K562 (cell line): ENCODE results near the gene ANO2. TPM values are rescaled to one million over a fixed set of nuclear protein-coding genes. Genes with fewer than 3 reads are reported as not detected.

Source experiments
- ATAC-seq: fragments of 200-7000 bp; cut with Tn5 transposase; 3 replicates; pipeline ENCODE4 v1.9.1; 2020; ENCODE audit warnings: moderate library complexity
- BruUV-seq: library from RNA; stranded (reverse); fragments of 400-500 nt; replicated peaks from 2 replicates; lab custom pipeline; 2021; lab: Mats Ljungman, UMichigan
- CTCF ChIA-PET: fragments of 300-600 bp; formaldehyde crosslinking; extraction: SDS; loops from one replicate; lab custom pipeline; 2021; ENCODE audit warnings: low intra/inter-chr PET ratio; lab: Yijun Ruan, JAX
- POLR2A ChIA-PET: fragments of 300-600, 350-650 bp; sonication (Branson Sonifier 250); formaldehyde crosslinking; extraction: SDS; loops from one replicate; lab custom pipeline; 2021; ENCODE audit warnings: antibody characterized with exemption, inconsistent platforms; lab: Yijun Ruan, JAX
- DNase-seq, 4 experiments: peaks; one replicate each; pipeline versions ENCODE4 v3.0.0 to v3.0.0-alpha.2; 2011 to 2018; ENCODE audit warnings: low spot score in 3 of 4, mixed read lengths in 3 of 4; ENCODE audit errors: extremely low read depth in 1 of 4
- FAIRE-seq: peaks from 2 replicates; lab custom pipeline; 2011; peaks lifted over from hg19 to GRCh38; lab: Jason Lieb, UNC
- H2AFZ ChIP-seq: 2 replicates; pipeline ENCODE4 v1.6.0; 2011; ENCODE audit warnings: low read depth, low read length, control low read depth, inconsistent platforms
- H3K27ac ChIP-seq: fragments of 200-600 bp; 3 replicates; pipeline ENCODE4 v1.8.0; 2011; ENCODE audit warnings: low read depth, mild to moderate bottlenecking, control low read depth, inconsistent platforms, low read length, moderate library complexity, mixed read lengths; ENCODE audit errors: extremely low read depth
- H3K27me3 ChIP-seq, 2 experiments: fragments of 300-600 bp in 1 of 2; 2 replicates in 1 of 2; 3 replicates in 1 of 2; pipeline versions ENCODE4 v1.6.0 to v1.8.0; 2011; ENCODE audit warnings: inconsistent platforms in 2 of 2, low read length in 2 of 2, mild to moderate bottlenecking in 1 of 2, mixed read lengths in 1 of 2, moderate library complexity in 1 of 2; ENCODE audit not compliant: control insufficient read depth in 2 of 2, insufficient read depth in 2 of 2
- H3K36me3 ChIP-seq: fragments of 300-600 bp; 3 replicates; pipeline ENCODE4 v1.8.0; 2011; ENCODE audit warnings: mild to moderate bottlenecking, low read length, inconsistent platforms; ENCODE audit not compliant: control insufficient read depth, insufficient read depth
- H3K4me1 ChIP-seq, 2 experiments: fragments of 200-600 bp in 1 of 2; replicated peaks in 1 of 2; 2 replicates in 1 of 2; 3 replicates in 1 of 2; pipeline versions ENCODE4 v1.5.1 to v1.8.0; 2011; ENCODE audit warnings: inconsistent platforms in 2 of 2, low read length in 2 of 2, mild to moderate bottlenecking in 1 of 2, mixed read lengths in 1 of 2, moderate library complexity in 1 of 2; ENCODE audit not compliant: control insufficient read depth in 2 of 2, insufficient read depth in 2 of 2
- H3K4me2 ChIP-seq: 2 replicates; pipeline ENCODE4 v1.6.1; 2011; ENCODE audit warnings: low read length, control low read depth, inconsistent platforms, mixed read lengths; ENCODE audit not compliant: insufficient read depth
- H3K4me3 ChIP-seq: fragments of 200-600 bp; sonication (generic), shearing (Covaris generic); 2 replicates; pipeline ENCODE4 v1.5.1; 2016; ENCODE audit warnings: control low read depth, inconsistent platforms
- H3K79me2 ChIP-seq: fragments of 200-600 bp; 3 replicates; pipeline ENCODE4 v1.8.0; 2011; ENCODE audit warnings: low read length, inconsistent platforms; ENCODE audit not compliant: control insufficient read depth, insufficient read depth
- H3K9ac ChIP-seq, 2 experiments: 2 replicates each; pipeline versions ENCODE4 v1.6.0 to v1.6.1; 2011; ENCODE audit warnings: low read depth in 2 of 2, low read length in 2 of 2, control low read depth in 1 of 2, inconsistent platforms in 1 of 2, mild to moderate bottlenecking in 1 of 2, mixed read lengths in 1 of 2; ENCODE audit not compliant: insufficient read depth in 1 of 2
- H3K9me1 ChIP-seq: one replicate; pipeline ENCODE4 v1.6.0; 2011; ENCODE audit warnings: inconsistent platforms, mild to moderate bottlenecking, low read length, moderate library complexity; ENCODE audit not compliant: control insufficient read depth, insufficient read depth
- H3K9me3 ChIP-seq: replicated peaks from 2 replicates; pipeline ENCODE4 v1.5.1; 2011; ENCODE audit warnings: low read depth, low read length, inconsistent platforms; ENCODE audit not compliant: control insufficient read depth, insufficient read depth
- H4K20me1 ChIP-seq: replicated peaks from 2 replicates; pipeline ENCODE4 v1.6.1; 2011; ENCODE audit warnings: low read length, inconsistent platforms, mixed read lengths; ENCODE audit not compliant: control insufficient read depth, insufficient read depth
- FUS ChIP-seq: fragments of 200-400 bp; formaldehyde crosslinking; optimal IDR thresholded peaks from 2 replicates; pipeline ENCODE3; 2017; ENCODE audit warnings: low read depth, low read length
- HDAC6 ChIP-seq: IDR thresholded peaks from 2 replicates; pipeline ENCODE4 v1.6.1; 2012; ENCODE audit warnings: low read depth, mild to moderate bottlenecking, control low read depth, inconsistent platforms, low read length, moderate library complexity
- MEF2A ChIP-seq: IDR thresholded peaks from 2 replicates; pipeline ENCODE4 v1.6.1; 2011; ENCODE audit warnings: low read depth, mild to moderate bottlenecking, low read length, moderate library complexity; ENCODE audit not compliant: control insufficient read depth
- POU5F1 ChIP-seq: fragments of 150-350 bp; IDR thresholded peaks from 2 replicates; pipeline ENCODE4 v1.6.1; 2014; ENCODE audit warnings: borderline replicate concordance, low read length, low read depth, mild to moderate bottlenecking; ENCODE audit not compliant: partially characterized antibody
- SLC30A9 ChIP-seq: fragments of 250-450 bp; sonication (Bioruptor Pico); IDR thresholded peaks from 2 replicates; pipeline ENCODE4 v1.8.0; 2022; ENCODE audit warnings: mild to moderate bottlenecking, moderate library complexity
- TARDBP ChIP-seq: fragments of 450-650 bp; IDR thresholded peaks from 2 replicates; pipeline ENCODE4 v1.6.1; 2016
- ZNF253 ChIP-seq: fragments of 250-450 bp; sonication (Bioruptor Pico); conservative IDR thresholded peaks from 2 replicates; pipeline ENCODE4 v1.6.1; 2021; ENCODE audit warnings: mild to moderate bottlenecking
- ZNF79 ChIP-seq: fragments of 250-450 bp; sonication (Bioruptor Pico); IDR thresholded peaks from 2 replicates; pipeline ENCODE4 v1.4.0; 2020; ENCODE audit warnings: low read depth, mild to moderate bottlenecking, moderate library complexity
- WGBS: fragments of 100-300 bp; shearing (Covaris generic); methylation state at CpG from one replicate; pipeline ENCODE4 v1.1.6; 2016; ENCODE audit warnings: low coverage, mixed read lengths; ENCODE audit not compliant: insufficient coverage; ENCODE audit errors: missing lambda C conversion rate; 5-methylcytosine and 5-hydroxymethylcytosine counted together
- in situ Hi-C: fragments of 300-500 bp; cut with MboI; formaldehyde crosslinking; loops from 4 replicates; pipeline ENCODE4 v1.15.0; 2018; ENCODE audit warnings: inconsistent platforms, mixed read lengths
- intact Hi-C: fragments of 100-400 bp; cut with micrococcal nuclease; formaldehyde crosslinking; loops from 2 replicates; pipeline ENCODE4 v1.14.2; 2022
- polyA plus RNA-seq, 8 experiments: library from polyadenylated mRNA; depleted of rRNA in 4 of 8; stranded (reverse) in 5 of 8; unstranded in 3 of 8; fragments of >200 nt; fragmentation: Nextera tagmentation in 2 of 8; fragmentation: Illumina TruSeq in 1 of 8; extraction: Ambion mirVana in 2 of 8; extraction: Trizol in 1 of 8; gene quantifications; 2 replicates each; pipeline versions ENCODE4 v1.2.1 to v1.2.3, GENCODE V29; 2011 to 2014; ENCODE audit warnings: inconsistent platforms in 1 of 8, missing spikeins in 1 of 8
- total RNA-seq, 7 experiments: library from RNA; depleted of rRNA in 6 of 7; stranded (reverse); fragments of >200 nt in 6 of 7; fragmentation: Illumina TruSeq in 2 of 7; extraction: Trizol in 2 of 7; gene quantifications; 2 replicates each; pipeline versions ENCODE4 v1.2.1 to v1.2.3, GENCODE V29; 2011 to 2021; ENCODE audit warnings: low replicate concordance in 1 of 7
- TF ChIP-seq, protein P1 (sequence below): fragments of 450-650 bp; IDR thresholded peaks from 2 replicates; pipeline ENCODE4 v1.6.1; 2017; ENCODE audit warnings: mild to moderate bottlenecking, moderate library complexity
- TF ChIP-seq, protein P2 (sequence below): sonication (generic); formaldehyde crosslinking; IDR thresholded peaks from 2 replicates; pipeline ENCODE4 v1.8.0; 2023; ENCODE audit warnings: mild to moderate bottlenecking, missing genetic modification reagents

Gene ANO2
- total and polyA plus RNA-seq, 9 of the 15 experiments (the other 6 are each of a cell fraction or from before 2014, with no cell fraction given) = 0.64 TPM; not detected in 8

DNA sequence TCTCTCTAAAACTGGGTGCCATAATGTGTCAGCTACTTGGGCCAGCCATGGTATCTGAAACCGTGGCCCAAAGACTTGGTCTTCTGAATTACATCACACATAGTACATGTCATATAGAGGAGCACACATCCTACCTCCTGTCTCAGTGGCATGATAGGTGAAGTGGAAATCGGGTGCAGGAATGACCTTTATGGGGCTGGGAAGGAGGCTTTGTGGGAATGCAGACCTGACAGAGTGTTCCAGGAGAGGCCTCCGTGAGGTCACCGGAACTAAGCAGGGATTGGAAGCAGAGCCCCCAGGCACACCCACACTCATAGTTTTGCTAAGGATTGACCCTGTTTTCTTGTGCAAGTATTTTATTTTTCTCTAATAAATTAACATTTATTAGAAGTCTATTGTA lies 430.5 kb downstream of the ANO2 start:
- 0% methylated on average over 4 of the region's 4 CpGs for WGBS
- Histone ChIP-seq H3K4me2 (no peak overlapping the region), H3K9me1 (no peaks in the 10 kb centered on the region), H3K36me3 (no peaks in the 10 kb centered on the region), H3K9me3 (no peaks in the 10 kb centered on the region), H2AFZ (no peak overlapping the region), H3K4me3 (no peak overlapping the region), H3K27ac (no peak overlapping the region), H4K20me1 (no peaks in the 10 kb centered on the region), H3K27me3 (peaks cover 0 to 12% of the 10 kb centered on the region in 2 experiments; a peak in 1 of 5 replicates), H3K79me2 (no peaks in the 10 kb centered on the region), H3K9ac (no peak overlapping the region), H3K4me1 (no peaks in the 10 kb centered on the region; a peak in 1 of 5 replicates)
- ChIA-PET POLR2A (no interaction called here), CTCF (no interaction called here)
- intact Hi-C loops (no loop called here), in situ Hi-C loops (no loop called here)
- DNase-seq (no peak), FAIRE-seq (no peak), ATAC-seq (no peak)
- TF ChIP-seq ZNF79 = no peak
- TF ChIP-seq, protein P1, sequence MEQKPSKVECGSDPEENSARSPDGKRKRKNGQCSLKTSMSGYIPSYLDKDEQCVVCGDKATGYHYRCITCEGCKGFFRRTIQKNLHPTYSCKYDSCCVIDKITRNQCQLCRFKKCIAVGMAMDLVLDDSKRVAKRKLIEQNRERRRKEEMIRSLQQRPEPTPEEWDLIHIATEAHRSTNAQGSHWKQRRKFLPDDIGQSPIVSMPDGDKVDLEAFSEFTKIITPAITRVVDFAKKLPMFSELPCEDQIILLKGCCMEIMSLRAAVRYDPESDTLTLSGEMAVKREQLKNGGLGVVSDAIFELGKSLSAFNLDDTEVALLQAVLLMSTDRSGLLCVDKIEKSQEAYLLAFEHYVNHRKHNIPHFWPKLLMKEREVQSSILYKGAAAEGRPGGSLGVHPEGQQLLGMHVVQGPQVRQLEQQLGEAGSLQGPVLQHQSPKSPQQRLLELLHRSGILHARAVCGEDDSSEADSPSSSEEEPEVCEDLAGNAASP = no peak
- BruUV-seq = no TSS peak

DNA sequence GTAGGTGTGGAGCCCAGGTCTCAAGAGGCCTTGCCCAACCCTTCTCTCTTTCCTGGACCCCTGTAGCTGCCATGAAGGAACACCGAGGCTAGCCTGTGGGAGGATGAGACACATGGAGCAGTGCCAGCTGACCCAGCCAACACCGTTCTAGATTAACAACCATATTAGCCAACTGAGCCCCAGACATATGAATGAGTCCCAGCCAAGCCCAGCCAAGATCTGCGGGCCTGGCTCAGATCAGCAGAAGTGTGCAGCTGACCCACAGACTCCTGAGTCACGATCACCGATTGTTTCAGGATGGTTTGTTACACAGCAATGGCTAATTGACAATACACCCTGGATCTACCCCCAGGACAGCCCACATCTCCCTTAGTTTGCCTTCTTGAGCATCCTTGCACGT lies 431.0 kb downstream of the ANO2 start:
- no peaks in the 10 kb centered on the region; a peak in 1 of 5 replicates for H3K4me1 ChIP-seq
- H3K36me3 ChIP-seq = no peaks in the 10 kb centered on the region
- H3K9ac ChIP-seq = no peak overlapping the region
- H2AFZ ChIP-seq = no peak overlapping the region
- intact Hi-C loops = no loop called here
- CTCF ChIA-PET = no interaction called here
- POLR2A ChIA-PET = no interaction called here
- no peak overlapping the region for H3K4me2 ChIP-seq
- no peak overlapping the region for H3K4me3 ChIP-seq
- no peaks in the 10 kb centered on the region for H3K79me2 ChIP-seq
- BruUV-seq = no TSS peak
- TF ChIP-seq SLC30A9 (no peak), HDAC6 (no peak), FUS (no peak), ZNF253 (CRISPR knock-in tag) (no peak), TARDBP (no peak), MEF2A (no peak), POU5F1 (no peak)
- TF ChIP-seq, protein P2, sequence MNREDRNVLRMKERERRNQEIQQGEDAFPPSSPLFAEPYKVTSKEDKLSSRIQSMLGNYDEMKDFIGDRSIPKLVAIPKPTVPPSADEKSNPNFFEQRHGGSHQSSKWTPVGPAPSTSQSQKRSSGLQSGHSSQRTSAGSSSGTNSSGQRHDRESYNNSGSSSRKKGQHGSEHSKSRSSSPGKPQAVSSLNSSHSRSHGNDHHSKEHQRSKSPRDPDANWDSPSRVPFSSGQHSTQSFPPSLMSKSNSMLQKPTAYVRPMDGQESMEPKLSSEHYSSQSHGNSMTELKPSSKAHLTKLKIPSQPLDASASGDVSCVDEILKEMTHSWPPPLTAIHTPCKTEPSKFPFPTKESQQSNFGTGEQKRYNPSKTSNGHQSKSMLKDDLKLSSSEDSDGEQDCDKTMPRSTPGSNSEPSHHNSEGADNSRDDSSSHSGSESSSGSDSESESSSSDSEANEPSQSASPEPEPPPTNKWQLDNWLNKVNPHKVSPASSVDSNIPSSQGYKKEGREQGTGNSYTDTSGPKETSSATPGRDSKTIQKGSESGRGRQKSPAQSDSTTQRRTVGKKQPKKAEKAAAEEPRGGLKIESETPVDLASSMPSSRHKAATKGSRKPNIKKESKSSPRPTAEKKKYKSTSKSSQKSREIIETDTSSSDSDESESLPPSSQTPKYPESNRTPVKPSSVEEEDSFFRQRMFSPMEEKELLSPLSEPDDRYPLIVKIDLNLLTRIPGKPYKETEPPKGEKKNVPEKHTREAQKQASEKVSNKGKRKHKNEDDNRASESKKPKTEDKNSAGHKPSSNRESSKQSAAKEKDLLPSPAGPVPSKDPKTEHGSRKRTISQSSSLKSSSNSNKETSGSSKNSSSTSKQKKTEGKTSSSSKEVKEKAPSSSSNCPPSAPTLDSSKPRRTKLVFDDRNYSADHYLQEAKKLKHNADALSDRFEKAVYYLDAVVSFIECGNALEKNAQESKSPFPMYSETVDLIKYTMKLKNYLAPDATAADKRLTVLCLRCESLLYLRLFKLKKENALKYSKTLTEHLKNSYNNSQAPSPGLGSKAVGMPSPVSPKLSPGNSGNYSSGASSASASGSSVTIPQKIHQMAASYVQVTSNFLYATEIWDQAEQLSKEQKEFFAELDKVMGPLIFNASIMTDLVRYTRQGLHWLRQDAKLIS = no peak
- FAIRE-seq = no peak
- no peak overlapping the region for H3K27ac ChIP-seq
- no peak for ATAC-seq
- DNase-seq = no peak
- 2% methylated on average over 6 of the region's 6 CpGs for WGBS
- in situ Hi-C loops = no loop called here
- H4K20me1 ChIP-seq = no peaks in the 10 kb centered on the region
- H3K27me3 ChIP-seq = peaks cover 0 to 12% of the 10 kb centered on the region in 2 experiments; a peak in 1 of 5 replicates
- H3K9me1 ChIP-seq = no peaks in the 10 kb centered on the region
- H3K9me3 ChIP-seq = no peaks in the 10 kb centered on the region
